ENCODE measurements around the gene KIAA1328.

GRCh38 chr18:36856815-36857214, 27.9 kb downstream of the KIAA1328 start:
- TF ChIP-seq CEBPG (CRISPR knock-in tag; IDR thresholded peaks at IDR 0.05), result no peak
- TF ChIP-seq CEBPG (tag; conservative IDR thresholded peaks at IDR 0.05 in 1 of 2, IDR thresholded peaks at IDR 0.05 in 1 of 2), result no peak
- TF ChIP-seq ZNF3 (CRISPR knock-in tag; IDR thresholded peaks at IDR 0.05), result no peak
- no peak for TF ChIP-seq CTCF (IDR thresholded peaks at IDR 0.05 in 2 of 3, conservative IDR thresholded peaks at IDR 0.05 in 1 of 3; ENCODE audit: insufficient read depth in 2 of 3, low read depth in 1 of 3, low read length in 3 of 3)
- no peak for TF ChIP-seq KDM1A (IDR thresholded peaks at IDR 0.05)
- TF ChIP-seq MYC (IDR thresholded peaks at IDR 0.05; ENCODE audit: low read depth, low read length), result no peak
- no peak for TF ChIP-seq MYC (CRISPR knock-in tag; IDR thresholded peaks at IDR 0.05; ENCODE audit: borderline replicate concordance, low read depth)
- TF ChIP-seq IRF9 (tag; IDR thresholded peaks at IDR 0.05), result no peak
- TF ChIP-seq FOXO4 (CRISPR knock-in tag; IDR thresholded peaks at IDR 0.05), result no peak
- no peak for TF ChIP-seq ZBTB33 (CRISPR knock-in tag; IDR thresholded peaks at IDR 0.05)
- TF ChIP-seq POLR2A (conservative IDR thresholded peaks at IDR 0.05), result no peak
- no peak for TF ChIP-seq SP2 (IDR thresholded peaks at IDR 0.05; ENCODE audit: extremely low read depth, low read depth, low read length, poor library complexity, severe bottlenecking)
- no peak for TF ChIP-seq STAT6 (CRISPR knock-in tag; IDR thresholded peaks at IDR 0.05)

All from K562 (cell line).